CD4-positive, alpha-beta T cell treated with Interleukin-17A for 4 hours (primary cell): ENCODE results near the gene STX18.
"Not testable (repeated sequence)": the region's sequence is repeated elsewhere in the genome, so short reads cannot be mapped to it uniquely, and the experiment has no call there.

Source experiments
- DNase-seq: peaks from one replicate; pipeline ENCODE4 v3.0.0-alpha.2; 2020; ENCODE audit warnings: mixed read lengths

Gene STX18

DNA sequence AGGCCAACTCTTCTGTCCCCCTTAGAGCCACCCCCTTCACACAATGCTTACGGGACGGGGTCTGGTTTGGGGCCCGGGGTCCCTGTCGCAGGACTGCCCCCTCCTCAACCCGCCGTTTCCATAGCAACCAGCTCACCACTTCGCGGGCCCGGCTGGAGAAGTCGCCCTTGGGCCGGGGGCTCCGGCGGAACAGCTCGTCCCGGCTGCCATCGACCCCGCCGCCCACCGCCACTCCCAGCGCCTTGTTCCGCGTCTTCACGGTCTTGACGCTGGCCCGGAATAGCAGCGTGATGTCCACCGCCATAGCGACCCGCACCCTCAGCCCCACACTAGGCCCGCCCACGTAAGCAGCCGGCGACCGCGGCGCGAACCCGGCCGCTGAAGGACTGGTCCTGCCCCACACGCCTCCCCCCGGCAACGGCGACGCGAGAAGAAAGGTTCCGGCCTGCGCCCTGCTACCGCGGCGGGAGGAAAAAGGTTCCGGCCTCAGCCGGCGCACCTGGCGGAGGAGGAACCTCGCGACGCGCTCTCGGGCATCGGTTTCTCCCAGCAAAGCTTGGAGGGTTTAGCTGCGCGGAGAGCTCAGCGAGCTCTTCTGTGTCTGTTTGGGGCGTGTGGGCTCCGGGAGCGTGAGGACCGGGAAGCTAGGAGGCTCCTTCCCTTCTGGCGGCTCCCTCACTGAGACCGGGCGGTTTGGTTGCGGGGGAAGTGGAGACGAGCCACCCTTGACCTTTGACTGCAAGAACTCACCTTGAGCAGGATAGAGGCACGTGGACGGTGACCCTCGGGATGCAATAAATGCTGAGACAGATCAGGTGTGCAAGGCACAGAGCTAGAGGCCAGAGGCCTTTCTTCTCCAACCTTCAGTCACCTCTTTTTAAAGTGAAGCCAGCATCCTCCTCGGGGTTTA lies at the start of gene STX18:
Gene STX18 (minus strand): TSS at position 388 of the 910 bp plus-strand sequence. CDS start 84 bp downstream, at position 304.
- peak; percentile 89 for DNase-seq

GRCh38 chr4:4591071-4591470 lies 49.2 kb upstream of the STX18 start:
- DNase-seq, result no peak

- no peak for DNase-seq
These were observed 48.7 kb upstream of the STX18 start for GRCh38 chr4:4590546-4590945.

DNA sequence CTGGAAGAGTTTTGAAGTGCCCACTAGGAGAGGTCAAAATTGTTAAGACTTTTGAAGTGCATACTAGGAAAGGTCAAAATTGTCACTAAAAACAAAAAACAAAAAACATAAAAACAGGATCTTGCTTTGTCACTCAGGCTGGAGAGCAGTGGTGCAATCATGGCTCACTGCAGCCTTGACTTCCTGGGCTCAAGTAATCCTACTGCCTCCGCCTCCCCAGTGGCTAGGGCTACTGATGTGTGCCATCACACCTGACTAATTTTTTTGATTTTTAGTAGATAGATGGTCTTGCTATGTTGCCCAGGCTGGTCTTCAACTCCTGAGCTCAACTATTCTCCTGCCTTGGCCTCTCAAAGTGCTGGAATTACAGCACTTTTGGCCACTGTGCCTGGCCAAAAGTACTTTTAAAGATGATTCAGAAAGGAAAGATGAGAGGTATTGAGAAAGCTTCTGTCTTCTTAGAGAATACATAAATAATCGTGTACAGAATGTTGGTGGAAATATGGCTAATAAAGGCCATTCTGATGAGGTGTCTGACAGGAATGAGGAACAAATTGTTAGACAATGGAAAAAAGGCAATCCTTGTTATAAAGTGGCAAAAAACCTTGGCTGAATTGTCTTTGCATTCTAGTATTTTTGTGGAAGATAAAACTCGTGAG lies 43.3 kb upstream of the STX18 start:
- no peak for DNase-seq

DNA sequence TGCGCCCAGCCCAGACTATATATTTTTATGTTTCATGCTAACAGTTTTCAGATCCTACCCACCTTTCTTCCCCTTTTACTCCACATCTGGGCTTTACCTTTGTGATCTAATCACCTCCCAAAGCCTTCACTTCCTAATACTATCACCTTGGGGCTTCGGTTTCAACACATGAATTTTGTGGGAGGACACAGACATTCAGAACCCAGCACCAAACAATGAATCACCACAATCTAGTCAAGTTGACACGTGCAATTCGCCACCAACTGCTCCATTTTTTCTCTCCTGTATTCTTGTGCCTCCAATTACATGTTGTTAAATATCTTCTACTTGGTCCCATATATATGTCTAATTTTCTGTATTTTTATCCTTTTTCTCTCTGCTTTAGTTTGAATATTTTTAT lies 41.8 kb upstream of the STX18 start:
- DNase-seq, result no peak

DNA sequence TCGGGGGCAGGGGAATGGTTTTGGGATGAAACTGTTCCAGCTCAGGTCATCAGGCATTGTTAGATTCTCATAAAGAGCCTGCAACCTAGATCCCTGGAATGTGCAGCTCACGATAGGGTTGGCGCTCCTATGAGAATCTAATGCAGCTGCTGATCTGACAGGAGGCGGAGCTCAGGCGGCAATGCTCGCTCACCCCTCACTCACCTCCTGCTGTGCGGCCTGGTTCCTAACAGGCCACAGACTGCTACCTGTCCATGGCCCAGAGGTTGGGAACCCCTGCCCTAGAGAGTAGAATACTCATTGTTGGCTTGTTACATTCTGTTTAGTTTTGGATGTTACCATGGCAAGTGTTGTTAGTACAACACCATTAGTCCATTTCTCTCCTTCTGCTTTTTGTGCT lies 40.8 kb upstream of the STX18 start:
- DNase-seq, result no peak

DNA sequence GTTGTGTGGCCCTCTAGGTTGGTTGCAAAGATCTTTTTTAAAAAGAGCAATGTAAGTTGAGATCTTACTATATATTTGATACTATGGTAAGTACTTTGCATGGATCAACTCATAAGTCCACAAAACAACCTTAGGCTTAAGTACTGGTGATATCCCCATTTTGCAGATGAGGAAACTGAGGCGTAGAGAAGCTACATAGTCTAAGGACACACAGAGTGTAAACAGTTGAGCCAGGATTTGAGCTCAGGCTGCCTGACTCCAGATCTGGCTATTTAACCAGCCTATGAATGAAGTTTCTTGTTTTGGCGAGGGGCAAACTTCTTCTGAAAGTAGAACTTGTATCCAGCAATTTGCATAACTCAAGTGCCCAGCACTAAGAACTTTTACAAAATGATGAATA lies 38.6 kb upstream of the STX18 start:
- no peak for DNase-seq

GRCh38 chr4:4578981-4579380 lies 37.1 kb upstream of the STX18 start:
- no peak for DNase-seq

GRCh38 chr4:4577359-4577875 lies 35.6 kb upstream of the STX18 start:
- no peak for DNase-seq

DNA sequence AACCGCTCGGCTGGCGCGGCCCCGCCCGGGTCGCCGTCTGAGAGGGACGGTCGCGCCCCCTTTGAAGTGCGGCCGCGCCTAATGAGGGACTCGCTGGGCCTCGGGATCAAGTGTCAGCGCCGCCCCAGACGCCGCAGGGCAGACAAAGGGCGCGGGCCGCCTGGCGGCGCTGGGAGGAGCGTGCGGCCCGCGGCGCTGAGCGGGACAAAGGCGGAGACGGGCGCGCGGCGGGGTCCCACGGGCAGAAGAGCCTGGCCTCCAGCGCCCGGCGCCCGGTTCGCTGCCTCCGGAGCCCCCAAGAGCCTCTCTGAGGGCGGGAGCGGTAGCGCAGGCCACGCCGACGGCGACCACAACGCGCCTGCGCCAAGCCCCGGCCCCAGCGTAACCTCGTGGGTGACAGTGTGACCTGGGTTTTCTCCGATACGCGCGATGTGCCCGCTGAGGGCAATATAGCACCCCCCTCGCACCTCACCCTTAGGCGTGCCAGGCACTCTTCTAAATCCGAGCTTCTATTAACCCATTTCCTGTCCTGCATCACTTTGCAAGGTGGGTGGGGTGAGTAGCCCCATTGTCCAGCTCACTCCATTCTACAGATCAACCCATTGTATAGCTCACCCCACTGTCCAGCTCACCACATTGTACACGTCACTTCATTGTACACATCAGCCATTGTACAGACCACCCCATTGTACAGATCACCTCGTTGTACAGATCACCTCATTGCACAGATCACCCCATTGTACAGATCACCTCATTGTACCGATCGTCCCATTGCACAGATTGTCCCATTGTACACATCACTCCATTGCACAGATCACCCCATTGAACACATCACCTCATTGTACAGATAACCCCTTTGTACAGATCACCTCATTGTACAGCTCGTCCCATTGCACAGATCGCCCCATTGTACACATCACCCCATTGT lies 33.7 kb upstream of the STX18 start:
- DNase-seq, result peak; percentile 75

DNA sequence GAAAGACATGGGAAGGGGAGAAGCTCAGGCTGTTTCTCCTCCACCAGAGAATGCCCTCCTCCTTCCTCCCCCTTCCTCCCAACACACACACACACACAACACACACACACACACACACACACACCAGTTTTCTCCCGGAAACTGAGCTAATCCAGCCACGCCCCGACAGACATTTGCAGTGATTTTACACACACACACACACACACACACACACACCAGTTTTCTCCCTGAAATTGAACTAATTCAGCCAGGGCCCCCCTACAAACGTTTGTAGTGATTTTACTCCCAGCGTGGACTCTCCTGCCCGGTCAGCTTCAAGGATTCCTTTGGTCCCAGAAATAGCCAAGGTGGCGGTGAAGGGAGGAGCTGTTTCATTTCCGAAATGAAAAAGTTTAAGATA lies 32.9 kb upstream of the STX18 start:
- DNase-seq, result peak; percentile 82

DNA sequence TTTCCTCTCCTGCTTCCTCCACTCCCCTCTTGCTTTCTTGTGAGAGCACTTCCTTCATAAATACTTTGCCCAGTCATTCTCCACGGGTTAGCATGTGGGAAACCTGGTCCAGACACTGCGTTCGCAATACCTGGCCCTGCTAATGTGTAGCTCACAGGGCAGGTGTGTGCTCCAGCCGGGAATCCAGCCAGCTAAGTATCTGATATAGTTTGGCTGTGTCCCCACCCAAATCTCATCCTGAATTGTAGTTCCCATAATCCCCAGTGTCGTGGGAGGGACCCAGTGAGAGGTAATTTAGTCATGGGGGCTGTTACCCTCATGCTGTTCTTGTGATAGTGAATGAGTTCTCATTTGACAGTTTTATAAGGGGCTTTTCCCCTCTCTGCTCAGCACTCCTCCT lies 32.2 kb upstream of the STX18 start:
- no peak for DNase-seq

DNA sequence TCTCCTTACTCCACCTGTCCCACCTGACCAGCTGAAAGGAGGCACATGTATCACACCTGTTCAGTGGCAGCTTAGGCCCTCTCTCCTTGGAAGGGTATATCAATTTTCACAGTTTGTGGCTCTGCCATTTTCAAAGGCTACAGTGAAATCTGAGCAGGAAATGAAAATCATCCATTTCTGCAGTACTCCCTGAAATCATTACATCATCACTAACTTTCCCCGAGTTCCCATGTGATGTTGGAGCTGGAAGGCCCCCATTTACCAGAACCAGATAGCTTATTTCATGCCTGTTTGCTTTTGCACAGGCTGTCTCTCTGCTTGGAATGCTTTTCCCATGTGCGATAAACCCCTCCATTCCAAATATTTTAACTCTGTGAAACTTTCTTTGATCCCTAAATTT lies 31.0 kb upstream of the STX18 start:
- DNase-seq, result no peak

DNA sequence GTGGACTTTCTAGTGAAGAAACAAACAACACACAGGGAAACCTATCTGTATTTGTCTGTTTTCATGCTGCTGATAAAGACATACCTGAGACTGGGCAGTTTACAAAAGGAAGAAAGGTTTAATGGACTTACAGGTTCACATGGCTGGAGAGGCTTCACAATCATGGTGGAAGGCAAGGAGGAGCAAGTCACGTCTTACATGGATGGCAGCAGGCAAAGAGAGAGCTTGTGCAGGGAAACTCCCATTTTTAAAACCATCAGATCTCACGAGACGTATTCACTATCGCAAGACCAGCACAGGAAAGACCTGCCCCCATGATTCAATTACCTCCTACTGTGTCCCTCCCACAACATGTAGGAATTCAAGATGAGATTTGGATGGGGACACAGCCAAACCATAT lies 28.0 kb upstream of the STX18 start:
- DNase-seq, result not testable (repeated sequence)

DNA sequence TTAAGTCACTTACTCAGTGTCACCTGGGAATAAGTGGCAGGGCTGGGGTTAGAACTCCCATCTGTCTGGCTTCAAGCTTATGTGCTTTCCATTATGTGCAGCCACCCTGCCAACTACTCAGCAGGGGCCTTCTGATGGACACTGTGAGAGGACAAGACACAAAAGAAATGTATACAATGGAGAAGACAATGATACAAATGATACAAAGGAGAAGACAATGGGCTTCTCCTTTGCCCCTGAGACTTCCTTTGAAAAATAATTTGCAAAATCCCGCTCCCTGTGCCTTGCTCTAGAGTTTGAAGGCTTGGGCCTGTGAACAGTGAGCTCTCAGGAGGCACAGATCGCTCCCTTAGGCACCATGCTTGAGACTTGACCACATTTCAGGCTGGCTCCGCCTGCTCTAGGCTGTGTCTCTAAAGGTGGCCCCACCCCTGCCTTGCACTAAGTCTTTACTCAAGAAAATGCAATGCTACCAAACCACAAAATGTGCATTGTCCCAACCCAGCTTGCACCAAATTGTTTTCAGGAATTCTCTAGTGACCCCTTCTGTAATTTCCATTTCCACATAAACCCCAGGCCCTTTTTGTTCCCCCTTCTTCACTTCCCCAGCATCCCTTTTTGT lies 27.1 kb upstream of the STX18 start:
- DNase-seq, result no peak

DNA sequence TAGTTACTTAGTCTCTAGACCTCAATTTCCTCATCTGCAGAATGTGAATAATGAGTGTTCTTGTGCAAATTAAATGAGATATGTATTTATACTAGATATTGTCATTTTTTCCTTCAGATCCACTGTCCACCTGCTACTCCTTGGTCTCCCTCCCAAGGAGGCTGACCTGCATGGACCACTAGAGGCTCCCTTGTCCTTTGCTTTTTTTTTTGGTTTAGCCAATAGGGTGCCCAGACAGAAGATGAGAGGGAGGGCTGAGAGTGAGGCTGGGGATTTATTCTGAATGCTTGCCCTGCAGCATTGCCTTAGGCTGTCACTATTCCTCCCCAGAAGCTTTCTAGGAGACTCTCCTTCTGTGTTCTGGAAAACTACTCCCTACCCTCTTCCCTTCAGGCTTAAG lies 24.5 kb upstream of the STX18 start:
- not testable (repeated sequence) for DNase-seq

DNA sequence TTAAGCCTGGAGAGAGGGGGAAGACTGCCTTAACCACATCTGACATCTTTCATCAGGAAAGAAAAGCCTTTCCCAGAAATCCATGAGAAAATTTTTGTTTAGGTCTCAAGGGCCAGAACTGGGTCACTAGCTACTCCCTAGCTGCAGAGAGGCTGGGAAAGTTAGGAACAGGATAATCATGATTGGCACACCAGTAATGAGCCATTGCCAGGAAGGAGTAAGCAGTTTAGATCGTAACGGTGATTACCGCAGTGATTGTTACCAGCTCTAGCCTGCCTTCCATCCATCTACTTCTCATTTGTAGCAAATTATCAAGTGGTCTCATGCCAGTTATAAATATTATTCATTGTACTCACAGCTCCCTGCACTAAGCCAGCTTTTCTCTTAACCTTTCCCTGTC lies 22.7 kb upstream of the STX18 start:
- DNase-seq, result no peak

- no peak for DNase-seq
These were observed 18.8 kb upstream of the STX18 start for GRCh38 chr4:4560642-4561041.

GRCh38 chr4:4560136-4560535 lies 18.3 kb upstream of the STX18 start:
- DNase-seq, result no peak

DNA sequence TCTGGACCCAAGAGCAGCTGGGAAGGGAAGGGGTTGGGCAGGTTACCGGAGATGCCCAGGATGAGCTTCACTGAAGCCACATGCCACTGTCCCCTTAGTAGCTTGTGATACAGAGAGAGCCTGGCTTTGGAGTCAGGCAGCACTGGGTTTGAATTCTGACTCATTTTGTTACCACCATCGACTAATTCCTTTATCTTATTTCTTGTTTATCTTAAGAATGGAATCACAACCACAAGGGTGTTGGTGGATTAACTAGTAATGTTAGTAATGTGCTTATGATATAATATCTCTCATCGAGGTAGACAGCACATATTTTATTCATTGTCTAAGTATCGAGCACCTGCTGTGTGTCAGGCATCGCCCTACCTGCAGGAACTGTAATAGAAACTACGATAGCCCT lies 17.7 kb upstream of the STX18 start:
- DNase-seq, result no peak

GRCh38 chr4:4558881-4559280 lies 17.0 kb upstream of the STX18 start:
- no peak for DNase-seq

DNA sequence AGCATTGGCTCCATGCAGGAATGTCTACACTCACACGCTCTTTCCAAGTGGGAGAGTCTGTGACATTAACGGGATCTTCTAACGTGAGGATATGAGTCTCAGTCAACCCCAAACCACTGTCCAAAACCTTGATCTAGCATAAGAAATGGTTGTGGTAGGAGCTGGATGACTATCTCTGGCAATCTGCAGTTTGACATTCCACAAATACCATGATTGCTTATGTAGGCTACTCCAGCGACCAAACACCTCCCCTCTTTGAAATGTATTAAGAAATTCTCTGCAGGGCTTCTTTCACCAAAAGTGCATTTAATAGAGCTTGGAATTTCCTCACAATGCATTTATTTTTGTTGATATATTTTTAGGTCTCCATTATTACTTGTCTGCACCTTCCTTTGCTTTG lies 14.1 kb upstream of the STX18 start:
- no peak for DNase-seq

DNA sequence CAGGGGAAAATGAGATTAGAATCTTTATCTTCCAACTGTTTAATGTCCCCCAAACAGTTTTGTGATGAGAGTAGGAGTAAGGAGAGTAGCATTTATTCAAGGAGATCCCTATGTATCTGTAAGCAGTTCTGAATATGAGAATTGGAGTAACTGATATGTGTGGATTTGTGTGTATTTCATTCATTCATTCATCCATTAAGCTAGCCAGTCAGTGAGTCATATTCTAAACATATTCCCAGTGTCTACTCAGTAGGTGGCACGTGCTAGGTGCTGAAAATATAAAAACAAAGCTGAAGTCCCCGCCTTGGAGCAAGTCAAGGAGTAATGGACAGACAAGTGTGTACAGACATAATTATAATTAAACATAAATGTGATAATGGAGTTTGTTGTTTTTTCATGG lies 12.4 kb upstream of the STX18 start:
- DNase-seq, result no peak
